Left ventricle myocardium inferior (tissue), 1 donor: ENCODE results near the gene FTCD. TPM values are rescaled to one million over a fixed set of nuclear protein-coding genes. Genes with fewer than 3 reads are reported as not detected.
A peak's percentile ranks its signal among the peaks of the same experiment; 100 is the strongest.

ENCODE experiments used
- DNase-seq: peaks from one replicate; pipeline ENCODE4 v3.0.0-alpha.2; 2020
- H3K27ac ChIP-seq: fragments of 200-600 bp; replicated peaks from 2 replicates; pipeline ENCODE4 v1.8.0; 2021
- H3K27me3 ChIP-seq: fragments of 200-600 bp; 2 replicates; pipeline ENCODE4 v1.8.0; 2021; ENCODE audit warnings: low read depth
- H3K36me3 ChIP-seq: fragments of 200-600 bp; 2 replicates; pipeline ENCODE4 v1.8.0; 2021
- H3K4me1 ChIP-seq: fragments of 200-600 bp; 2 replicates; pipeline ENCODE4 v1.8.0; 2021
- H3K4me3 ChIP-seq: fragments of 200-600 bp; 2 replicates; pipeline ENCODE4 v1.8.0; 2021; ENCODE audit warnings: mild to moderate bottlenecking, moderate library complexity
- H3K9me3 ChIP-seq: fragments of 200-600 bp; replicated peaks from 2 replicates; pipeline ENCODE4 v1.8.0; 2021
- intact Hi-C: fragments of 100-400 bp; cut with micrococcal nuclease; formaldehyde crosslinking; loops from one replicate; pipeline ENCODE4 v1.11.0; 2022
- total RNA-seq: library from RNA; stranded (reverse); fragmentation: NEBNext Ultra II Directional; extraction: Animal tissue kit (Norgen Biotek cat#: 25700); gene quantifications from one replicate; pipeline ENCODE4 v1.2.1, GENCODE V29; 2021
- TF ChIP-seq, protein P1 (sequence below): fragments of 200-600 bp; IDR thresholded peaks from 2 replicates; pipeline ENCODE4 v1.8.0; 2021; ENCODE audit warnings: antibody characterized with exemption, mild to moderate bottlenecking, borderline replicate concordance
- donor health status: DM: no; HTN: yes; CAD: no; lungs with severe emphysema.

Gene FTCD
- total RNA-seq, 1 donor from 2014 or later = 2.2 TPM

DNA sequence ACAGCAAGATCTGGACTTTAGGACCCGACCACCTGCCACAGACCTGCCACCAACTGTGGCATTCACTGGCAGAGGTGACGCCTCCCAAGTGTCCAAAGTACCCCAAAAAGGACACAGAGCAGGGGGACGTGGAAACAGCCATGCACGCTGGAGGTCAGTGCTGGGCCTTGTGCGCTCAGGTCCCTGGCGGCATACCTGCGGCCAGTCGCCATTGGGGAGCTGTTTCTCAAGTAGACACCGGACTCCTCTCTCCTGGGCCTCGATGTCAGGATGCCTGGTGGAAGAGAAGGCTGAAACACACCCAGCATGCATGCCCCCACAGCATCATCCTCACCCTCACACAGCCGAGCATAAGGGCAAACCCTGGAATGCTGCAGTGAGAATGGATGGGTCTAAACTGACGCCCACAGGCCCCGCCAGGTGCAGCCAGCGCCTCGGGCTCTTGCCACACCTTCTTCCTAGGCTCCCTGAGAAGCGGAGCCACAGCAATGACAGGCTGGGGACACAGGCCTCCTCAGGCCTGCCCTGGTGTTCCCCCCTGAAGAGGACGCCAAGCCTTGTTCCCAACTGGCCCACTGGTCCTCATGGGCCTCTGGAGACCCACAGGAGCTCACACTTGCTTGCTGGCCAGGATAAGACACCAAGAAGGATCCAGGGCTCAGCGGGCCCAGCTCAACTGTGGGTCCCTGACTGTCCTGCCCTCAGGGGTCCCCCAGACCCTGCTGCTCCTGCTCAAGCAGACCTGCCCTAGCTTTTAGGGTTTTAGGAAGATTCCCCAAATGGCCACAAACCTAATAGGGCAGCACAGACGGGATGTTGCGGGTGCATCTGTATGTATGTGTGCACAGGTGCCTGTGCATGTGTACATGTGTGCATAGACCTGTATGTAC lies 36.6 kb upstream of the FTCD start:
- H3K4me1 ChIP-seq = peaks cover 47% of the 10 kb centered on the region
- TF ChIP-seq, protein P1, sequence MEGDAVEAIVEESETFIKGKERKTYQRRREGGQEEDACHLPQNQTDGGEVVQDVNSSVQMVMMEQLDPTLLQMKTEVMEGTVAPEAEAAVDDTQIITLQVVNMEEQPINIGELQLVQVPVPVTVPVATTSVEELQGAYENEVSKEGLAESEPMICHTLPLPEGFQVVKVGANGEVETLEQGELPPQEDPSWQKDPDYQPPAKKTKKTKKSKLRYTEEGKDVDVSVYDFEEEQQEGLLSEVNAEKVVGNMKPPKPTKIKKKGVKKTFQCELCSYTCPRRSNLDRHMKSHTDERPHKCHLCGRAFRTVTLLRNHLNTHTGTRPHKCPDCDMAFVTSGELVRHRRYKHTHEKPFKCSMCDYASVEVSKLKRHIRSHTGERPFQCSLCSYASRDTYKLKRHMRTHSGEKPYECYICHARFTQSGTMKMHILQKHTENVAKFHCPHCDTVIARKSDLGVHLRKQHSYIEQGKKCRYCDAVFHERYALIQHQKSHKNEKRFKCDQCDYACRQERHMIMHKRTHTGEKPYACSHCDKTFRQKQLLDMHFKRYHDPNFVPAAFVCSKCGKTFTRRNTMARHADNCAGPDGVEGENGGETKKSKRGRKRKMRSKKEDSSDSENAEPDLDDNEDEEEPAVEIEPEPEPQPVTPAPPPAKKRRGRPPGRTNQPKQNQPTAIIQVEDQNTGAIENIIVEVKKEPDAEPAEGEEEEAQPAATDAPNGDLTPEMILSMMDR = no peak
- H3K36me3 ChIP-seq = peaks cover 62% of the 10 kb centered on the region
- H3K9me3 ChIP-seq = no peaks in the 10 kb centered on the region
- H3K27ac ChIP-seq = peak overlapping the region; percentile 96
- no peak overlapping the region for H3K4me3 ChIP-seq
- intact Hi-C loops = no loop called here
- H3K27me3 ChIP-seq = no peaks in the 10 kb centered on the region
- no peak for DNase-seq

DNA sequence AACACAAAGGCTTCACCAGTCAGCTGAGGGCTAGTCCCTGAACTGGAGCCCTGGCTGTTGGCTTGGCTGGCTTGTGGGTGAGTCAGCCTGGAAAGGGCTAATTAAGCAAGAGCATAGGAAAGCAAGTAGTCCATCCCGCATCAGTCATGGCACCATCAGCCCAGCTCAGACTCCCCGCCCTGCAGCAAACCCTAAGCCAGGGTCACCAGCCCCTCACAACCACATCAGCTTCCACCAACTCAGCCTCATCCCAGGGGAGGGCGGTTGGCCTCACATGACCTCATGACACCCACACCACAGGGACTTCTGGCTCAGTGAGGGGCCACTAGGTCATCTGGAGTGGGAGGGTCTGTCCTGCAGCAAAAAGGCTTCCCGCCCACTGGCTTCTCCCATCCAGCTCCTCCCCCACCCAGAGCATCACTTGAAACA lies 35.9 kb upstream of the FTCD start:
- DNase-seq = no peak
- Histone ChIP-seq H3K4me1 (peaks cover 47% of the 10 kb centered on the region), H3K27me3 (no peaks in the 10 kb centered on the region), H3K36me3 (peaks cover 55% of the 10 kb centered on the region), H3K4me3 (no peak overlapping the region), H3K27ac (peak overlapping the region; percentile 96), H3K9me3 (no peaks in the 10 kb centered on the region)
- TF ChIP-seq, protein P1 = no peak
- intact Hi-C loops = no loop called here

DNA sequence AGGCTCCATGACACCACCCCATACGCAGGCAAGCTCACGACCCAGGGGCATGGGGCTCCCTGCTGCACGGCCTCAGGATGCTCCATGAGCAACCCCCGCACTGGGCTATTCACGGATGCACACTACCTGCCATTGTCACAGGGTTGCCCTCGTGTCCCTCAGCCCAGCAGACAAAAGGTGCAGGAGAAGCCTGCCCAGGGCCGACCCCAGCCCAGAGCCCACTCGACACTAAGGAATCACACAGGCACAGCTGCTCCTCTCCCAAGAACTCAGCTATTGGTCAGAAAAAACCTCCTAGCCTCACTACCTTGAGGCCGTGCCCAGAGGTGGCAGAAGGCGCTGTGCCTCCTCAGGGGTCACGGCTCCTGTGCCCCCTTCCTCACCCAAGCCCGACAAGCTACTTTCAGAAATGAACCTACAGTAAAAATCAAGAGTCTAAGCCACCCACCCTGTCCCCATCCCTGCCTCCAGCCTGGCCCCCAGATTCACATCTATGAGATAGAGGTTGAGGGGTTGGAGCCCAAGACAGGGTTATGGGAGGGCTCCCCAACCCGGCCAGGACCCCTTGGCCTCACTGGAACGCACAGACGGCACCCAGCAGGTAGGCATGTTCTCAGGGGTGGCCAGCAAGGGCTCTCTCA lies 35.2 kb upstream of the FTCD start:
- Histone ChIP-seq H3K9me3 (no peaks in the 10 kb centered on the region), H3K27me3 (no peaks in the 10 kb centered on the region), H3K4me1 (peaks cover 49% of the 10 kb centered on the region), H3K36me3 (peaks cover 49% of the 10 kb centered on the region), H3K27ac (peak overlapping the region; percentile 96), H3K4me3 (no peak overlapping the region)
- no peak for DNase-seq
- intact Hi-C loops = no loop called here
- TF ChIP-seq, protein P1 = no peak

DNA sequence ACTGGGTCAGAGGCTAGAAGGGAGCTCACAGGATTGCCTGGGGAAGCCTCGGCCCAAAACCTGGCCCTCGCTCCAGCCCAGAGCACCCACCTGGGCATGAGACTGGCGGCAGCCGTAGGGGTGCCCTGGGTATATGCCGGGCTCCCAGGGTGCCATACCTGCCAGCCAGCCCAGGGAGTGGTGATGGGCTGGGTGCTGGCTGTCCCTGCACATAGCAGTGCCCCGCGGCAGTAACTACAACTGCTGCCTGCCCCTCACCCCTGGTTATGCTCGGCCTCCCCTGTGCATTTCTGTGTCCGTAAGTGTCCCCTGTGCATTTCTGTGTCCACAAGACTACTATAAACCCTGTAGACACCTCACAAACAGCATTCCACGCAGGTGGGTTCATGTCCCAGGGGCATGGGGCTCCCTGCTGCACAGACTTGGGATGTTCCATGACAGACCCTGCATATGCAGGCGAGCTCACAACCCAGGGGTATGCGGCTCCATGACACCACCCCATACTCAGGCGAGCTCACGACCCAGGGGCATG lies 34.6 kb upstream of the FTCD start:
- intact Hi-C loops = no loop called here
- Histone ChIP-seq H3K27ac (peak overlapping the region; percentile 96), H3K36me3 (peaks cover 43% of the 10 kb centered on the region), H3K4me3 (no peak overlapping the region), H3K9me3 (no peaks in the 10 kb centered on the region), H3K4me1 (peaks cover 55% of the 10 kb centered on the region), H3K27me3 (no peaks in the 10 kb centered on the region)
- DNase-seq = no peak
- TF ChIP-seq, protein P1 = no peak

DNA sequence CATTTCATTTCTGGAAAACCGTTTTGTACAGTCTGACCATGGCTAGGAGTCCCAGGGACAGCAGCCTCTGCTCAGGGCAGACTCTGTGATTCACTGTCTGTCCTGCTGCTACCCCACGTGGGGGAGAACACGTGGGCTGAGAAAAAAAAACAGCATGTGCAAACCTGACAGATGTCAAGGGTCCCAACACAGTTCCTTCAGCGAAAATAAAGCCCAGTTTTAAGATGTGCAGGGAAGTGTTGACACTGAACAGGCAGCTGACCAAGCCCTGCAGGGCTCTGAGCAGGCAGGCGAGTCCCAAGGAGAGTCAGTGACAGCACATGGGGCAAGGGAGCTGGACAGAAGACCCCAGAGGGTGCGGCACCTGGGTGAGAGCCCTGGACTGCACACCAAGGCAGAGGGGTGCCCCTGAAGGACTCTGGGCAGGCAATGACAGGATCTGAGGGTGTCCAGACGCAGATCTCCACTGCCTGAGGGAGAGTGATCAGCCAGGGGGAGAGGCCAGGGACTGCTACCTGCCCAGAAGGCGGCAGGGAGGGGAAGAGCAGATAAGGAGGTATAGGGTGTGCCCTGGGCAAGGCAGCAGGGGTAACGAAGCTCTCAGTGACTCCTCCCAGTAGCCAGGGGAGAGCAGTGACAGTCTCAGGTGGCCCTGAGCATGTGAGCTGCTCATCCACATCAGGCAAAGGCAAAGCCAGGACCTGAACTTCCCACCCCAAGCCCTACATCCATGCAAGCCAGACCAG lies 34.0 kb upstream of the FTCD start:
- Histone ChIP-seq H3K4me1 (peaks cover 60% of the 10 kb centered on the region), H3K4me3 (no peak overlapping the region), H3K27ac (peak overlapping the region; percentile 96), H3K27me3 (no peaks in the 10 kb centered on the region), H3K9me3 (no peaks in the 10 kb centered on the region), H3K36me3 (peaks cover 36% of the 10 kb centered on the region)
- intact Hi-C loops = no loop called here
- TF ChIP-seq, protein P1 = no peak
- no peak for DNase-seq
